Aorta (tissue), 5 donors: Measurements from ENCODE around the gene PRKCQ. TPM values are rescaled to one million over a fixed set of nuclear protein-coding genes. Genes with fewer than 3 reads are reported as not detected.

Source experiments
- ATAC-seq: fragments of 200-7000 bp; cut with Tn5 transposase; one replicate; pipeline ENCODE4 v1.9.1; 2022; ENCODE audit warnings: moderate library complexity; ENCODE audit not compliant: low FRiP score
- DNase-seq, 2 donors: peaks; one replicate each; pipeline ENCODE4 v3.0.0-alpha.2; 2020
- H3K27ac ChIP-seq, 2 donors: one replicate each; pipeline ENCODE4 v1.5.1; 2013; ENCODE audit warnings: low read length in 2 of 2, mild to moderate bottlenecking in 2 of 2, moderate library complexity in 2 of 2, control low read depth in 1 of 2, inconsistent platforms in 1 of 2, low read depth in 1 of 2
- H3K27me3 ChIP-seq, 2 donors: one replicate each; pipeline ENCODE4 v1.6.1; 2013; ENCODE audit warnings: control low read depth in 1 of 2, low read length in 1 of 2, mild to moderate bottlenecking in 1 of 2, moderate library complexity in 1 of 2; ENCODE audit not compliant: insufficient read depth in 2 of 2, control insufficient read depth in 1 of 2
- H3K36me3 ChIP-seq, 2 donors: one replicate each; pipeline ENCODE4 v1.6.1; 2013; ENCODE audit warnings: control low read depth in 1 of 2, low read length in 1 of 2, mild to moderate bottlenecking in 1 of 2; ENCODE audit not compliant: insufficient read depth in 2 of 2, control insufficient read depth in 1 of 2
- H3K4me1 ChIP-seq, 2 donors: one replicate each; pipeline ENCODE4 v1.6.1; 2013; ENCODE audit warnings: low read length in 2 of 2, control low read depth in 1 of 2, mild to moderate bottlenecking in 1 of 2, moderate library complexity in 1 of 2; ENCODE audit not compliant: insufficient read depth in 2 of 2, control insufficient read depth in 1 of 2
- H3K4me3 ChIP-seq, 2 donors: one replicate each; pipeline ENCODE4 v1.5.1; 2013; ENCODE audit warnings: low read length in 2 of 2, control low read depth in 1 of 2, mild to moderate bottlenecking in 1 of 2
- H3K9me3 ChIP-seq: one replicate; pipeline ENCODE4 v1.6.1; 2013; ENCODE audit warnings: mild to moderate bottlenecking, low read length; ENCODE audit not compliant: control insufficient read depth
- WGBS, 2 donors: extraction: QIAGEN DNeasy Blood & Tissue Kit; methylation state at CpG; one replicate each; pipeline ENCODE4 v1.1.7; 2013; 5-methylcytosine and 5-hydroxymethylcytosine counted together
- intact Hi-C, 2 donors: fragments of 100-400 bp; cut with DNase I; formaldehyde crosslinking; loops; one replicate each; pipeline versions ENCODE4 v1.14.2 to v1.15.0; 2022
- polyA plus RNA-seq, 2 donors: library from polyadenylated mRNA; stranded (reverse); fragments of 200-250 nt; gene quantifications; one replicate each; pipeline ENCODE4 v1.2.3, GENCODE V29; 2013
- total RNA-seq, 2 donors: library from RNA; stranded (reverse); fragmentation: NEBNext Ultra II Directional; extraction: Animal tissue kit (Norgen Biotek cat#: 25700); gene quantifications; one replicate each; pipeline ENCODE4 v1.2.1, GENCODE V29; 2021
- donor health status: healthy with polysubstance abuse.
- donor health status: Bipolar disorder and iron deficiency.
- donor health status: DM: no; HTN: no; CAD: no.
- donor health status: DM: no; HTN: no; CAD: no.
- donor health status: DM: yes; HTN: yes; CAD: no.

PRKCQ gene
- total and polyA plus RNA-seq, 4 donors, result 0.45 to 1.3 (median 1.1) TPM; not detected in 1

GRCh38 chr10:6504296-6504695, 75.8 kb downstream of the PRKCQ start:
- intact Hi-C loops, result no loop called here
- no peak for ATAC-seq
- 45 to 46% methylated on average over 1 of the region's 1 CpG for WGBS, 2 donors

DNA sequence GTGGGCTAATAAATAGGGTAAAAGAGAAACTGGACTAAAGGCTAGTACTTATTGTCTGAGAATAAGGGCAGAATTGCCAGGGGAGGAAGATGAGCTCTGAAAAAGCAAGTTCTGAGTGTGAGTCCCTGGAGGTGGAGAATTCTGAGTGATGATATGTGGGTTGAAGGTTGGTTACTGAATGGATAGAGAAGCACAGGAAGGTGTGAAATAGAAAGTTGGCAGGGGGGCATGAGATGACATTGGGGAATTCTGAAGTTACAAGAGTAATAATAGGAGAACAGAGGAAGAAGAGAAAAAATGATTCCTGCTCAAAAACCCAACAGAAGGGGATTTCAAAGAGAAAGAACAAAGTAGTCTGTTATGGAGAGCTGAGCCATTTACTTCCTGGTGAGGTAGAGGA, 76.9 kb downstream of the PRKCQ start:
- Histone ChIP-seq H3K4me1 (no peaks in the 10 kb centered on the region), H3K27me3 (peaks cover 0 to 1% of the 10 kb centered on the region in 2 donors), H3K9me3 (no peaks in the 10 kb centered on the region), H3K4me3 (no peak overlapping the region), H3K27ac (no peak overlapping the region), H3K36me3 (no peaks in the 10 kb centered on the region)
- DNase-seq, result no peak
- intact Hi-C loops, result no loop called here
- ATAC-seq, result no peak

More at GRCh38 chr10:6504296-6504695, 75.8 kb downstream of the PRKCQ start:
- no peak for DNase-seq
- H3K36me3 ChIP-seq, result no peaks in the 10 kb centered on the region
- no peak overlapping the region for H3K4me3 ChIP-seq
- no peaks in the 10 kb centered on the region for H3K4me1 ChIP-seq
- H3K27ac ChIP-seq, result no peak overlapping the region
- no peaks in the 10 kb centered on the region for H3K9me3 ChIP-seq
- H3K27me3 ChIP-seq, result peaks cover 0 to 1% of the 10 kb centered on the region in 2 donors

- intact Hi-C loops, result no loop called here
- Histone ChIP-seq H3K36me3 (no peaks in the 10 kb centered on the region), H3K27ac (no peak overlapping the region), H3K9me3 (no peaks in the 10 kb centered on the region), H3K4me3 (no peak overlapping the region), H3K4me1 (no peaks in the 10 kb centered on the region), H3K27me3 (no peaks in the 10 kb centered on the region)
- DNase-seq, result no peak
- ATAC-seq, result no peak
- WGBS, 2 donors, result 60 to 70% methylated on average over 4 of the region's 4 CpGs
Measured at GRCh38 chr10:6501931-6502330, 78.1 kb downstream of the PRKCQ start.

GRCh38 chr10:6499974-6500373, 80.1 kb downstream of the PRKCQ start:
- no peaks in the 10 kb centered on the region for H3K27me3 ChIP-seq
- H3K9me3 ChIP-seq, result peaks cover 1% of the 10 kb centered on the region
- H3K27ac ChIP-seq, result no peak overlapping the region
- H3K4me3 ChIP-seq, result no peak overlapping the region
- ATAC-seq (no peak), DNase-seq (no peak)
- intact Hi-C loops, result no loop called here
- no peaks in the 10 kb centered on the region for H3K36me3 ChIP-seq
- no peaks in the 10 kb centered on the region for H3K4me1 ChIP-seq

DNA sequence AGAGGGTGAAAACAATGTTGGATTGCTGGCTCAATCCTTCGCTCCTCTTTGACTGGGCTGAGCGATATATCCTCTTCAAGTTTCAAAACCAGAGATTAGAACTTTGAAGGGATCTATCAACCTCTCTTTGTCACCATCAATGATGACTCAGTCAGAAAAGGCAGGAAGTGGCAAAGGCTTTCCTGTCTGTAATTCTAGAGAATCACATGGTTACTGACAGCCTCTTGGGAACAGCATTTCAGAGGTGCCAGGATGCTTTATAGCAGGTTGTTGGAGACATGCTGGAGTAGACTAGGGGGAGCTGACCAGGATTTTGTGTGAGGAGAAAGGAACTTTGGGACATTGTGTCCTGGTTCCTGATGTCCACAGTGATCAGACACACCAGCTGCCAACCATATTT, 81.3 kb downstream of the PRKCQ start:
- H3K27me3 ChIP-seq, result no peaks in the 10 kb centered on the region
- ATAC-seq (no peak), DNase-seq (no peak)
- no peak overlapping the region for H3K4me3 ChIP-seq
- 85 to 93% methylated on average over 2 of the region's 2 CpGs for WGBS, 2 donors
- H3K27ac ChIP-seq, result no peak overlapping the region
- intact Hi-C loops, result no loop called here
- no peaks in the 10 kb centered on the region for H3K36me3 ChIP-seq
- peaks cover 1% of the 10 kb centered on the region for H3K9me3 ChIP-seq
- no peaks in the 10 kb centered on the region for H3K4me1 ChIP-seq

- peaks cover 1% of the 10 kb centered on the region for H3K9me3 ChIP-seq
- ATAC-seq, result no peak
- intact Hi-C loops, result no loop called here
- WGBS, 2 donors, result 72 to 73% methylated on average over 4 of the region's 4 CpGs
- H3K36me3 ChIP-seq, result no peaks in the 10 kb centered on the region
- no peaks in the 10 kb centered on the region for H3K27me3 ChIP-seq
- no peak overlapping the region for H3K27ac ChIP-seq
- no peak for DNase-seq
- no peak overlapping the region for H3K4me3 ChIP-seq
- no peaks in the 10 kb centered on the region for H3K4me1 ChIP-seq
Measured at GRCh38 chr10:6497620-6498019, 82.5 kb downstream of the PRKCQ start.

GRCh38 chr10:6494936-6495592, 85.0 kb downstream of the PRKCQ start:
- no peaks in the 10 kb centered on the region for H3K36me3 ChIP-seq
- no peaks in the 10 kb centered on the region for H3K27me3 ChIP-seq
- DNase-seq (no peak), ATAC-seq (no peak)
- no peaks in the 10 kb centered on the region for H3K4me1 ChIP-seq
- intact Hi-C loops, result no loop called here
- WGBS, 2 donors, result 88 to 91% methylated on average over 13 of the region's 13 CpGs
- H3K4me3 ChIP-seq, result no peak overlapping the region
- H3K9me3 ChIP-seq, result peaks cover 1% of the 10 kb centered on the region
- no peak overlapping the region for H3K27ac ChIP-seq

GRCh38 chr10:6494442-6494819, 85.6 kb downstream of the PRKCQ start:
- intact Hi-C loops, result no loop called here
- Histone ChIP-seq H3K27me3 (no peaks in the 10 kb centered on the region), H3K9me3 (peaks cover 1% of the 10 kb centered on the region), H3K4me1 (no peaks in the 10 kb centered on the region), H3K36me3 (no peaks in the 10 kb centered on the region), H3K27ac (no peak overlapping the region), H3K4me3 (no peak overlapping the region)
- WGBS, 2 donors, result 50 to 57% methylated on average over 2 of the region's 2 CpGs
- ATAC-seq (no peak), DNase-seq (no peak)

DNA sequence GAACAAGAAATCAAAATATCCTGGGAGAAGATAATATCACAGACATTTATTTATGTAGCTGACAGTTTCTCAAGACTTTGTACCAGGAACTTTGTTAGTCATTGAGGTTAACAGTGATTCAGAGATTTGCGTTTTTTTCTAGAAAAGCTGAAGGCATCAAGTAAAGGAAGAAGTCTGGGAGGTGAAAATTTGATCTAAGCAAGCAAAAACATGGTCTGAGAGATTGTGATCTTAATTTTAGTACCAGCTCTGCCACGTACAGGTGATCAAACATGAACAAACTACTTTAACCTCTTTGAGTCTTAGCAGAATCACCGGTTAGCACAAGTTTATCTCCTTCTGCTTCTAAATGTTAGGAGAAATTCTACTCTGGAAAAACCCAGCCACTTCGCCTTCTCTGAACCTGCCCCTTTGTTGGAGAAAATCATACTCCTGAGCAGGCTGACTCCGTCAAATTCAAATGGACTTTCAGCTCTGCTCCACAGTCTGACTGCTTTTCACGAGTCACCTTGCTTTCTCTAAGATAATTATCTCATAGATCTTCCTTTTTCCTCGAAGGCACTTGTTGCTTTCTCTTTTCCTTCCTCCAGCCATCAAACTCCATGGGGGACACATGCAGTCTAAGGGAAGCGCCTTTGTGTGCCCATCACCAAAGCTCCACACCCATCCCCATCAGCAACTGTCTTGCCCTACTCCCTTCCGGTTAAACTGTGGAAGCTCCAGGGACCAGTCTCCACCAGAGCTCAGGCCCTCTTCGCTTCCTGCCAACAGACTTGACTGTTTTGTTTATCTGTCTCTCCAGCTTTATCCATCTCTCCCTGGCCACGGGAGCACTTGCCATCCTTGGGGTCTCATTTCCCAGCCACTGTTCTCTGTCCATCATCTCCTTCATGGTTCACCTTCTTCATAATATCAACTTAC, 86.3 kb downstream of the PRKCQ start:
- DNase-seq (no peak), ATAC-seq (no peak)
- Histone ChIP-seq H3K4me1 (no peaks in the 10 kb centered on the region), H3K36me3 (no peaks in the 10 kb centered on the region), H3K4me3 (no peak overlapping the region), H3K9me3 (peaks cover 1% of the 10 kb centered on the region), H3K27ac (no peak overlapping the region), H3K27me3 (no peaks in the 10 kb centered on the region)
- intact Hi-C loops, result no loop called here
- WGBS, 2 donors, result 76 to 78% methylated on average over 11 of the region's 11 CpGs
